SJSA1 (cell line): ENCODE measurements around the gene DLX3. TPM values are rescaled to one million over a fixed set of nuclear protein-coding genes. Genes with fewer than 3 reads are reported as not detected.

Source experiments
- DNase-seq, 2 experiments: peaks; one replicate each; pipeline ENCODE4 v3.0.0-alpha.2; 2015 to 2020; ENCODE audit warnings: low spot score in 2 of 2, low read depth in 1 of 2
- H3K27ac ChIP-seq: fragments of 250-450 bp; sonication (Bioruptor Pico); 2 replicates; pipeline ENCODE4 v1.5.1; 2020; ENCODE audit warnings: mild to moderate bottlenecking, moderate library complexity
- H3K27me3 ChIP-seq: fragments of 250-450 bp; sonication (Bioruptor Pico); replicated peaks from 2 replicates; pipeline ENCODE4 v1.5.1; 2020; ENCODE audit warnings: mild to moderate bottlenecking, moderate library complexity
- H3K36me3 ChIP-seq: fragments of 250-450 bp; sonication (Bioruptor Pico); 2 replicates; pipeline ENCODE4 v1.5.1; 2020; ENCODE audit warnings: mild to moderate bottlenecking
- H3K4me1 ChIP-seq: fragments of 250-450 bp; sonication (Bioruptor Pico); replicated peaks from 2 replicates; pipeline ENCODE4 v1.6.1; 2021; ENCODE audit warnings: mild to moderate bottlenecking
- H3K4me3 ChIP-seq: fragments of 250-450 bp; sonication (Bioruptor Pico); 2 replicates; pipeline ENCODE4 v1.5.1; 2020; ENCODE audit warnings: mild to moderate bottlenecking
- H3K9me3 ChIP-seq: fragments of 250-450 bp; sonication (Bioruptor Pico); replicated peaks from 2 replicates; pipeline ENCODE4 v1.5.1; 2020; ENCODE audit warnings: mild to moderate bottlenecking
- total RNA-seq: library from RNA; depleted of rRNA; stranded (reverse); fragments of >200 nt; shearing (Covaris generic); gene quantifications from 2 replicates; pipeline ENCODE4 v1.2.3, GENCODE V29; 2014

Gene DLX3
- total RNA-seq, 1 experiment from 2014 or later, result not detected

DNA sequence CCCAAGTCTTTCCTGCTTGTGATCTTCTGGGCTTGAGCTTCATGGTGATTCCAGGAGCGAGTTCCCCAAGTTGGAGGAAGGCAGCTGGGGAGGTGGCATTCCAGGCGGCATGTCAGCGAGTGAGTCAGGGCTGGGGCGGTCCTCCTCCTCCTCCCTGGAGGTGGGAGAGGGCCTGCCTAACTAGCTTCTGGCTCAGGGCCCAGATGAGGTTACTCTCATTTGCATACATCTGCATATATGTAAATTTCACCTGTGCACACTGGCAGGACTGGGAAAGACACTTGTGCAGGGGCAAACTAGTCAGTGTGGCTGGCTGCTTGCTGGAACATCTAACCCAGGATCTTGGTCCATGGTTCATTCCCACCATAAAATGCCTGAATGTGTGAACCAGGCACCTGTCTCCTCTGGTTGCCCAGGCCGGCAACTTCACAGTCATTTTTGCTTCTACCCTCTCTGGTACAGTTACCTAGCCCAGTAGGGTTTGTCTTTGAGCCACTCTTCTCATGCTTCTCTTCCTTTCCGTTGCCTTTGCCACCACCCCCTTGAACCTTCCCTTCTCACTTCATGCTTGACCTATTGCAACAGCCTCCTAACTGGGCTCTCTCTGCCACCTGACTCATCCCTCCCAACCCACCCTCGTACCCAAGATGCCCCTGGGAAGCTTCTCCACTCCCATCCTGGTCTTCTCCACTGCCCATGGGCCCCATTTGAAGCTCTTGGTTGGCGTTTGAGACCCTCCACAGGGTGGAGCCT, 35.7 kb downstream of the DLX3 start:
- DNase-seq, result no peak
- Histone ChIP-seq H3K36me3 (no peaks in the 10 kb centered on the region), H3K27me3 (peaks cover 51% of the 10 kb centered on the region), H3K9me3 (0 out of 2 replicates have a peak, but pooled peaks cover 3% of the 10 kb centered on the region), H3K27ac (no peak overlapping the region), H3K4me3 (no peak overlapping the region), H3K4me1 (no peaks in the 10 kb centered on the region)

DNA sequence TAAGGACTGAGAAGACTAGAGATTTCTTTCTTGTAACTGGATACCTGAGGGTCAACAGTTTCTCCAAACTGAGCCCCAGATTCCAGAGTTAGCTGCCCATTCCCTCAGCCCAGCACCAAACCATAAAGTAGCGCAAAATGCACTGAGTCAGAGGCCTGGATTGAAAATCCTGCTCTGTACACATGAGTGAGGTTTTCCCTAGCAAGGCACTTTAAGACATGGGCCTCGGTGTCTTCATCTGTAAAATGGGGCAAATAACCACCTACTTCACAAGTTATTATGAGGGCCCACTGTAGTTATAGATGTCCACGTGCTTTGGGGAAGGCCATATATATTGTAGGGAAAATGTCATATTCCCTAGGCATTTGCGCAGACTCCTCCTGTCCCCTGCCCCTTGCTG, 36.3 kb downstream of the DLX3 start:
- Histone ChIP-seq H3K4me1 (no peaks in the 10 kb centered on the region), H3K9me3 (0 out of 2 replicates have a peak, but pooled peaks cover 3% of the 10 kb centered on the region), H3K27me3 (peaks cover 45% of the 10 kb centered on the region), H3K36me3 (no peaks in the 10 kb centered on the region), H3K4me3 (no peak overlapping the region), H3K27ac (no peak overlapping the region)
- no peak for DNase-seq

DNA sequence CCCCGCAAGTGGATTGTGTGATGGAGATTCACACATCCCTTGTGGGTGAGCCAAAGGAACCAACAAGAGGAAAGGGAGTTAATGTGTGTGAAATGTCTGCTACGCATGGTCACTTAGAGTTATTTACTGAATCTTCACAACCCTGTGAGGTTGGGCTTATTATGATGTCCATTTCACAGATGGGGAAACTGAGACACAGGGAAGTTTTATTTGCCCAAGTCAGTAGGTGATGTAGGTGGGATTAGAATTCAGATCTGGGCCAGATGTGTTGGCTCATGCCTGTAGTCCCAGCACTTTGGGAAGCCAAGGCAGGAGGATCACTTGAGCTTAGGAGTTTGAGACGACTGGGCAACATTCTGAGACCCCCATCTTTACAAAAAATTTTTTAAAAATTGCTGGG, 37.7 kb downstream of the DLX3 start:
- Histone ChIP-seq H3K4me3 (no peak overlapping the region), H3K27me3 (peaks cover 42% of the 10 kb centered on the region), H3K4me1 (peaks cover 11% of the 10 kb centered on the region), H3K27ac (no peak overlapping the region), H3K36me3 (no peaks in the 10 kb centered on the region), H3K9me3 (no peaks in the 10 kb centered on the region)
- DNase-seq, result no peak

DNA sequence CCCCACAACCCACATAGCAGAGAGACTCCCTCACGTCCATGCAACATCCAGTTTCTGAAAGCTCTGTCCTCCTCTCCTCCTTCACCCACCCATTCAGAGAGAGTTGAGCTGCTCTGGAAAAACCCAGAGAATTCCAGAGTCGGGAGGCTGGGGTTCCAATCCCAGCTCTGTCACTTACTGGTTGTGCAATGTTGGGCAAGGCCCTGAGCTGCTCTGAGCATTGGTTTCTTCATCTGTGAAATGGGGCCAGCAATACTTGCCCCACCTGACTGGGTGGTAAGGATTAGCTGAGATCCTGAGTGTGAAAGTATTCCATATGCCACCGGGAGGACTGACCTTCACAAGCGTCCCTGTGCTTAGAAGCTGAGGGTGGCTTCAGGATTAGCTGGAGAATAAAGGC, 38.2 kb downstream of the DLX3 start:
- peaks cover 42% of the 10 kb centered on the region for H3K27me3 ChIP-seq
- no peak overlapping the region for H3K27ac ChIP-seq
- H3K4me3 ChIP-seq, result no peak overlapping the region
- H3K4me1 ChIP-seq, result peaks cover 11% of the 10 kb centered on the region
- H3K36me3 ChIP-seq, result no peaks in the 10 kb centered on the region
- no peaks in the 10 kb centered on the region for H3K9me3 ChIP-seq
- no peak for DNase-seq

DNA sequence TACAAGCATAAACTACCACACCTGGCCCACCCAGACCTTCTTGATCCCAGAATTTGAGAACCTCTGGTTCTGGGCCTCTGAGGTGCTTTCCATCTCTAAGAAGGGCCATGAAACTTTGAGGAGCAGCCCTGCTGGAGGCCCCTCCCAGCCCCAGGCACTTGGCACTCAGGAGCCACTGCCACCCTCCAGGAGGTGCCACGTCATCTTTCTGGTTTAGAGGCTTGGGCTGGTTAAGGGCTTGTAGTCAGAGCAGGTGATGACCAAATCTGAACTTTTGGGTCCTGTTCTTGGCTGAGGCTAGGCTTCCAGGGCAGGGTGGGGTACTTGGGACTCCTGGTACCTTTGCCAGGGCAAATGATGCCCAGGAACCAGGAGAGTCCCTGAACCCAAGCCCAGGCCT, 39.9 kb downstream of the DLX3 start:
- H3K27ac ChIP-seq, result no peak overlapping the region
- peaks cover 11% of the 10 kb centered on the region for H3K4me1 ChIP-seq
- H3K9me3 ChIP-seq, result no peaks in the 10 kb centered on the region
- DNase-seq, result no peak
- H3K27me3 ChIP-seq, result peaks cover 49% of the 10 kb centered on the region
- no peaks in the 10 kb centered on the region for H3K36me3 ChIP-seq
- no peak overlapping the region for H3K4me3 ChIP-seq

DNA sequence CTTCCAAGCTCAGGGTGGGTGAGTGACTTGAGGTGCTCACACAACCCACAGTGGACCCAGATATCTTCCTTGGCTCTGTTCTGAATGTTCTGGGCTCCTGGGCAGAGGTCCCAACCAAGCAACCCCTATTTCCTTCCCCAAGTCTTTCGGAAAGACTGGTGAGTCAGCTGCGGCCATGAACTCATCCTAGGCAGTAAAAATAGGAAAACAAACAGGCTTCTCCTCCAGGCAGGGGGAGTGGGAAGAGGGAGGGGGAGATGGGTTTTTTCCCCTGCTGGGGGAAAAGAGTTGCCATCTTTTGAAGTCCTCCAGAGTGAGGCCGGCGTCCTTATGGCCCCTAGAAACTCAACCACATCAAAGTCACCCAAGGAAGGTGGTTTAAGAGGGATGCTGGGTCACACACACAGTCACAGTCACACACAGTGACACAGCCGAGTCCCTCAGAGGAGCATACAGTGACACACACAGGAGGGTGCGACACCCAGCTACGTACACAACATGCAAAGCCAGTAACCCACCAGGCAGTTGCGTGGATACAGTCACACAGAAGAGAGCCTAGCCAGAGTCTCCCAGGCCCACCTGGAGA, 42.0 kb downstream of the DLX3 start:
- H3K27me3 ChIP-seq, result peaks cover 68% of the 10 kb centered on the region
- no peaks in the 10 kb centered on the region for H3K36me3 ChIP-seq
- peaks cover 11% of the 10 kb centered on the region for H3K4me1 ChIP-seq
- H3K4me3 ChIP-seq, result no peak overlapping the region
- H3K27ac ChIP-seq, result no peak overlapping the region
- DNase-seq, result no peak
- no peaks in the 10 kb centered on the region for H3K9me3 ChIP-seq

DNA sequence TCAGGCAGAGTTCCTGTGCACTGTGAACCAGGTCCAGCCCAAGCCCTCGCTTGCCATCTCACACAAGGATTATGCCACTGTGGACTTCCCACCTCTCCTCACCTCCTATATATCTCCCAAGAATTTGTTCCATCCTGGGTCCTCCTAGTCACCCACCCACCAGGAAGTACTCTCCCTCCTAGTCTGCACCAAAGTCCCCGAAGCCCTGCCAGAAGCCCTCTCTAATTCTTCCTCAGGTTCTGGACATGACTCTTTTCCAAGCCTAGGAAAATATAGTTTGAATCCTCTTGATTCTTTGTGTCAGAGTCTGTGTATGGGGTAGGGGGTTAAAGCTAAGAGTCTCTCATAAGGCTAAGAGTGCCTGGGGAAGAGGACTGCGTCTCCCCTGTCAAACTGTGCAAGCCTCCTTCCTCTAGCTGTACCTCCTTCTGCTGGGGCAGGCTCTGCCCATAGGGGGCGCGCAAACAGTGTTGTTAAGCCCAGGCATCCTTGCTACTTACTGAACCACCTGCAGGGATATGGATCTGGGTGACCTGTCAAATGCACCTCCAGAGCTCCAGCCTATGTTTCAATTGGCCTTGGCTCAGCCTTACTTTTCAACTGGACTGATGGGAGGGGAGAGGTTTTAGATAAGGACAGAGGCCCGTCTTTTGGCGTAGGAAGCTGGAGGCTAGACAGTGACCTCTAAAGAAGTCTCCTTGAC, 42.7 kb downstream of the DLX3 start:
- no peaks in the 10 kb centered on the region for H3K36me3 ChIP-seq
- H3K27ac ChIP-seq, result no peak overlapping the region
- peaks cover 11% of the 10 kb centered on the region for H3K4me1 ChIP-seq
- DNase-seq, result peak; percentile 51 to 84
- H3K9me3 ChIP-seq, result no peaks in the 10 kb centered on the region
- H3K27me3 ChIP-seq, result peaks cover 71% of the 10 kb centered on the region
- no peak overlapping the region for H3K4me3 ChIP-seq

DNA sequence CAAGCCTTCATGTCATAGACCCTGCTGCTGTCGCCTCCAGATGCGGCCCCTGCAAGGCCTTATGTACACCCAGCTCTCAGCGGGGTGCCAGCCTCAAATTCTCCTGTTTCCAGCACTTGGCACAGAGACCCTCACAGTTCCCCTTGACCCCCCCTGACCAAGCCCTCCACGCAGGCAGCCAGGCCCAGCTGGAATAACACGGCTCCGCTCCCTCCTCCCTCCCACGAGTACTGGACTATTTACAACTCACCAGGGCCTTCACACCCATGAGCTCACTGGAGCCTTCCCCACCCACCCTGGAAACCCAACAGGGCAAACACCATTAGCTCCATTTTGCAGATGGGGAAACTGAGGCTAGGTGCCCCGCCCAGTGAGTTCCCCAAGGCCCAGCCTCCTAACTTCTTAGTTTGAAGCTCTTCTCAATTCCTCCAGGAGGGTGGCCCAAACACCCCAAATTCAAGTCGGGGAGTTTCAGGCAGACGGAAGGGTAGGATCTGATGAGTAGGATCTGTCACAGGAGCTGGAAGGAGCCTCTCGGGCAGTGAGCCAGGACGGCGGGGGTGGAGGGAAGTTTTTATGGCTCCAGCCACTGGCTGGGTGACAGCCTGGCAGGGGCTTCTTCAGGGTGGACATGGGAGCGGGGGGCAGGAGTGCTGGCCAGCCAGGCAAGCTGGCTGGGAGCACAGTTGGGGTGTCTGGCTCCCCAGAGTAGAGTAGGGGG, 43.5 kb downstream of the DLX3 start:
- Histone ChIP-seq H3K27me3 (peaks cover 66% of the 10 kb centered on the region), H3K36me3 (no peaks in the 10 kb centered on the region)
- DNase-seq, result no peak

DNA sequence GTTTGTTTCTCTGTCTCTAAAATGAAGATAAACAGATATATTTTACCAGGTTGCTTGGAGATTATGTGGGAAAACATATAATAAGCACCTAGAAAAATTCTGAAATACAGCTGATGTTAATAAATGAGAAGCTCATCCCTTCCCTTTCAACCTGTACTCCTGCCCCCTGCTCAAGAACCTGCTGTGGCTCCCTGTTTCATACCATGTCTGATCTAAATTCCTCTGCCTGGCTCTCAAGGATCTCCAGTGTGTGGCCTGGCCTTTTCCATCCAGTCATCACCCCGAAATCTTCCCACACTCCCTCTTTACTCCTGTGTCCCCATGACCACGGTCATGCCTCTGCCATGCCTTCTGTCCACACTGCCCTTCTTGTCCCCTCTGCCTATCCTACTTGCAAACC, 45.4 kb downstream of the DLX3 start:
- DNase-seq, result no peak
- peaks cover 78% of the 10 kb centered on the region for H3K27me3 ChIP-seq
- H3K4me1 ChIP-seq, result peaks cover 11% of the 10 kb centered on the region
- H3K9me3 ChIP-seq, result no peaks in the 10 kb centered on the region
- no peak overlapping the region for H3K4me3 ChIP-seq
- no peak overlapping the region for H3K27ac ChIP-seq
- no peaks in the 10 kb centered on the region for H3K36me3 ChIP-seq

More for the DNA sequence above, 43.5 kb downstream of the DLX3 start:
- Histone ChIP-seq H3K4me3 (no peak overlapping the region), H3K27ac (no peak overlapping the region), H3K9me3 (no peaks in the 10 kb centered on the region), H3K4me1 (peaks cover 11% of the 10 kb centered on the region)

DNA sequence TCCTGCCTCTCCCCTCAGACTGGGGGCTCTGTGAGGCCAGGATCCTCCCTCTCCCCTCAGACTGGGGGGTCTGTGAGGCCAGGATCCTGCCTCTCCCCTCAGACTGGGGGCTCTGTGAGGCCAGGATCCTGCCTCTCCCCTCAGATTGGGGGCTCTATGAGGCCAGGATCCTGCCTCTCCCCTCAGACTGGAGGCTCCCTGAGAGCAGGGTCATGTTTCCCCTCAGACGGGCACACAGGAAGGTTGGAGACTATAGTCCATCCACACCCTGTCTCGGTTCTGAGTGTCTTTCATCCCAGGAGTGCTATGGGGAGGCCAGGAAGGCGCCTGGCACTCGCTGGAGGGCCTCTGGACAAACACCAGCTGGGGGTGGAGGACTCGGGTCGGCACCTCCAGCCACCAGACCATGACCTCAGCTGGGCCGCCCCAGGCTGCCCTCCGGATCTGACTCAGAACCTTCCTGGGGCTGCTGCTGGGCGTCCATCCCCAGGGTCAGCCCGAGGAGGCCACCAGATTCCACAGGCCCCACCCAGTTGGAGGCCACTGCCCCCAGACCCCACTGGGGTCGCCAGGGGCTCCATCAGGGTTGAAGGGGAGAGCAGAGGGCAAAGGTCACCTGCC, 48.0 kb downstream of the DLX3 start:
- Histone ChIP-seq H3K27ac (no peak overlapping the region), H3K36me3 (no peaks in the 10 kb centered on the region), H3K27me3 (peaks cover 90% of the 10 kb centered on the region), H3K4me3 (no peak overlapping the region), H3K4me1 (peaks cover 6% of the 10 kb centered on the region; the same call in 1 of the 2 replicates), H3K9me3 (no peaks in the 10 kb centered on the region)
- no peak for DNase-seq

DNA sequence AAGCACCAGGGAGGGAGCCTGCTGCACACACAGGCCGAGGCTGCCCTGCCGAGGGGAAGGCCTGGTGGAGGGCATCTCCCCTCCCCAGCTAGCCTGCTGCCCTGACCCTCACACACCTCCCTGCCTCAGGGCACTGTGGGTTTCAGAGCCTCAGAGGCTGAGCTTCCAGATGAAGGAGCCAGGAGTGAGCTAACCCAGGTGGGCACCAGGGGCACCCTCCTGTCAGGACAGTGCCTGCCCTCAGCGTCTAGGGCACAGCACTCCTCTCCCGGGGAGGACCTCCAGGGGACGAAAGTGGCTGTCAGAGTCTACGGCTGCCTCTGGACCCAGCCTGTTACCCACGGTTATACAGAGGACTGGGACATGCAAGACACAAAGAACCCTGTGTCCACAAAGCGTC, 48.8 kb downstream of the DLX3 start:
- Histone ChIP-seq H3K36me3 (no peaks in the 10 kb centered on the region), H3K9me3 (no peaks in the 10 kb centered on the region), H3K4me3 (no peak overlapping the region), H3K27ac (no peak overlapping the region), H3K4me1 (peaks cover 6% of the 10 kb centered on the region; the same call in 1 of the 2 replicates), H3K27me3 (peaks cover 89% of the 10 kb centered on the region)
- DNase-seq, result no peak

DNA sequence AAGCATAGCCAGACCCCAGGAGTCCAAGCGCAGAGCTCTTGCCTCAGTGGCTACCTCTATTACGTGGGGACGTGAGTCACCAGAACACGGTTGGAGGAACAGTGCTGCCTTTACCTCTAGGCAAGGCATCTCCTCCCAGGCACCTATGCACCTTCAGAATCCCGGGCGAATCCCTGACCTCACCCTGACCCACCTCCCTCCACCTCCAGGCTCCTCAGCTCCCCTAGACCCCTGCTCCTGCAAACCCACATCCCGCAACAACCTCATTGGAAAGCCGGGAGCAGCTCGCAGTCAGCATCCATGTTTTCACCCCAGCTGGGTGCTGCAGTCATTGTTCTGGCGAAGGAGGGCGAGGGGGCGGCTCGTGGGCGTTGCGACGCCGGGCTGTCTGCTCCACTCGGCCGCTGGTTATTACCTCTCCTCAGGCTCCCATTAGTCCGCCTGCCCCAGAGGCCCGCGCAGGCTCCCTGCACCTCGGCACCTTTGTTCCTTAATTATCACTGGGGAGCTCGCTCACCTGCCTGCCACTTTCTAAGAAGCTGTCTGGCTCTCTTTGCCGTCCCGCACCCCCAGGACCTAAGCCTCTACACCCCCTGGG, 50.7 kb downstream of the DLX3 start:
- Histone ChIP-seq H3K4me3 (no peak overlapping the region), H3K36me3 (no peaks in the 10 kb centered on the region), H3K4me1 (peaks cover 6% of the 10 kb centered on the region; the same call in 1 of the 2 replicates), H3K9me3 (no peaks in the 10 kb centered on the region), H3K27ac (no peak overlapping the region), H3K27me3 (peaks cover 86% of the 10 kb centered on the region)
- no peak for DNase-seq

DNA sequence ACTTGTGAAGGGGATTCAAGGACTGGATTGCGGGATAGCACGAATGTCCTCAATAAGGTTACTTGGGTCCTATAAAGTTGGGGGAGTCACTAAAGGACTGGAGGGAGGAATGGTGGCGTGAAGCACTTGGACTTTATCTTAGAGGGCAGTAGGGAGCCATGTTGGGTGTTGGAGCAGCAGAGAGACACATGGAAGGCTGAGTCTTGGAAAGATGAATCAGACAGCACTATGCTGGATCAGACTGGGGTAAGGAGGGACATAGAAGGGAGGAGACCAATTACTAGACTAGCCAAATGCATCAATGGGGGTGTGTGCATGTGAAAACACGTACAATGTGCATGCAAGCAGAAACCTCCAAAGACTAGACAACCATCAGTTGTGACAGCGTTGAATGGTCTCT, 52.1 kb downstream of the DLX3 start:
- no peaks in the 10 kb centered on the region for H3K36me3 ChIP-seq
- peaks cover 6% of the 10 kb centered on the region; the same call in 1 of the 2 replicates for H3K4me1 ChIP-seq
- no peaks in the 10 kb centered on the region for H3K9me3 ChIP-seq
- H3K27me3 ChIP-seq, result peaks cover 86% of the 10 kb centered on the region
- no peak overlapping the region for H3K4me3 ChIP-seq
- DNase-seq, result no peak
- H3K27ac ChIP-seq, result no peak overlapping the region
